CD4-positive, alpha-beta T cell treated with Interleukin-17A for 4 hours (primary cell): ENCODE results near the gene FUNDC1.

Source experiments
- DNase-seq: peaks from one replicate; pipeline ENCODE4 v3.0.0-alpha.2; 2020; ENCODE audit warnings: mixed read lengths

FUNDC1 gene

GRCh38 chrX:44474410-44474809 is 68.2 kb downstream of the FUNDC1 start:
- no peak for DNase-seq
